ENCODE data around the gene NAT10. TPM values are rescaled to one million over a fixed set of nuclear protein-coding genes. Genes with fewer than 3 reads are reported as not detected.

NAT10 gene
- total RNA-seq, 1 donor from 2014 or later, result 42.9 TPM

GRCh38 chr11:34145073-34145472, 39.6 kb downstream of the NAT10 start:
- intact Hi-C loops (cut with DNase I), result no loop called here
- Histone ChIP-seq H3K9me3 (no peaks in the 10 kb centered on the region), H3K36me3 (peaks cover 94% of the 10 kb centered on the region), H3K27me3 (no peaks in the 10 kb centered on the region), H3K4me3 (no peak overlapping the region), H3K27ac (no peak overlapping the region), H3K4me1 (no peaks in the 10 kb centered on the region)
- DNase-seq, result no peak
- no peak for ATAC-seq
- no peak for TF ChIP-seq CTCF (IDR thresholded peaks at IDR 0.05)

GRCh38 chr11:34145847-34146381, 40.5 kb downstream of the NAT10 start:
- H3K4me3 ChIP-seq, result no peak overlapping the region
- H3K27me3 ChIP-seq, result no peaks in the 10 kb centered on the region
- no peak for TF ChIP-seq CTCF (IDR thresholded peaks at IDR 0.05)
- no peaks in the 10 kb centered on the region for H3K4me1 ChIP-seq
- ATAC-seq (no peak), DNase-seq (no peak)
- no peaks in the 10 kb centered on the region for H3K9me3 ChIP-seq
- intact Hi-C loops (cut with DNase I), result no loop called here
- peaks cover 92% of the 10 kb centered on the region for H3K36me3 ChIP-seq
- H3K27ac ChIP-seq, result no peak overlapping the region

- H3K36me3 ChIP-seq, result peaks cover 88% of the 10 kb centered on the region
- intact Hi-C loops (cut with DNase I), result no loop called here
- no peaks in the 10 kb centered on the region for H3K4me1 ChIP-seq
- TF ChIP-seq CTCF (IDR thresholded peaks at IDR 0.05), result no peak
- no peak overlapping the region for H3K27ac ChIP-seq
- DNase-seq (no peak), ATAC-seq (no peak)
- H3K27me3 ChIP-seq, result no peaks in the 10 kb centered on the region
- H3K9me3 ChIP-seq, result no peaks in the 10 kb centered on the region
- H3K4me3 ChIP-seq, result no peak overlapping the region
Observed at GRCh38 chr11:34146411-34146810, 41.0 kb downstream of the NAT10 start.

- intact Hi-C loops (cut with DNase I), result no loop called here
- Histone ChIP-seq H3K4me3 (no peak overlapping the region), H3K36me3 (peaks cover 84% of the 10 kb centered on the region), H3K27ac (no peak overlapping the region), H3K9me3 (no peaks in the 10 kb centered on the region), H3K27me3 (no peaks in the 10 kb centered on the region), H3K4me1 (no peaks in the 10 kb centered on the region)
- ATAC-seq, result no peak
- no peak for TF ChIP-seq CTCF (IDR thresholded peaks at IDR 0.05)
- DNase-seq, result no peak
Observed at GRCh38 chr11:34146866-34147265, 41.4 kb downstream of the NAT10 start.

- no peak for TF ChIP-seq CTCF (IDR thresholded peaks at IDR 0.05)
- intact Hi-C loops (cut with DNase I), result no loop called here
- ATAC-seq (no peak), DNase-seq (no peak)
- Histone ChIP-seq H3K27ac (no peak overlapping the region), H3K9me3 (no peaks in the 10 kb centered on the region), H3K27me3 (no peaks in the 10 kb centered on the region), H3K36me3 (peaks cover 76% of the 10 kb centered on the region), H3K4me1 (no peaks in the 10 kb centered on the region), H3K4me3 (no peak overlapping the region)
Observed at GRCh38 chr11:34147581-34147980, 42.2 kb downstream of the NAT10 start.
